Stimulated activated CD8-positive, alpha-beta memory T cell treated with anti-CD3 and anti-CD28 coated beads, Interleukin-7, amount 100 ng/mL, for 24 hours (primary cell): ENCODE measurements around the gene C1QTNF9.
"Not testable (repeated sequence)": the region's sequence is repeated elsewhere in the genome, so short reads cannot be mapped to it uniquely, and the experiment has no call there.

Experiments used
- DNase-seq: peaks from one replicate; pipeline ENCODE4 v3.0.0-alpha.2; 2020; ENCODE audit warnings: low read depth

The C1QTNF9 gene

GRCh38 chr13:24281188-24282008, 28.0 kb upstream of the C1QTNF9 start:
- no peak for DNase-seq

- DNase-seq: no peak
Measured at GRCh38 chr13:24282256-24282655, 27.1 kb upstream of the C1QTNF9 start.

- DNase-seq: no peak
Measured at GRCh38 chr13:24284889-24285565, 24.4 kb upstream of the C1QTNF9 start.

GRCh38 chr13:24286624-24287023, 22.8 kb upstream of the C1QTNF9 start:
- no peak for DNase-seq

- DNase-seq: no peak
Measured at GRCh38 chr13:24287748-24288287, 21.6 kb upstream of the C1QTNF9 start.

- DNase-seq: no peak
Measured at GRCh38 chr13:24288870-24289269, 20.5 kb upstream of the C1QTNF9 start.

- DNase-seq: no peak
Measured at GRCh38 chr13:24290280-24290932, 19.0 kb upstream of the C1QTNF9 start.

GRCh38 chr13:24292481-24292880, 16.9 kb upstream of the C1QTNF9 start:
- DNase-seq: no peak

GRCh38 chr13:24293746-24294145, 15.6 kb upstream of the C1QTNF9 start:
- DNase-seq: no peak

GRCh38 chr13:24299488-24300114, 9.8 kb upstream of the C1QTNF9 start:
- DNase-seq: no peak

GRCh38 chr13:24301434-24301833, 7.9 kb upstream of the C1QTNF9 start:
- no peak for DNase-seq

GRCh38 chr13:24301911-24302310, 7.5 kb upstream of the C1QTNF9 start:
- DNase-seq: no peak

GRCh38 chr13:24304620-24305019, 4.8 kb upstream of the C1QTNF9 start:
- DNase-seq: no peak

GRCh38 chr13:24306632-24307031, 2.7 kb upstream of the C1QTNF9 start:
- no peak for DNase-seq

GRCh38 chr13:24307211-24308067, 1.9 kb upstream of the C1QTNF9 start:
- DNase-seq: no peak

- DNase-seq: no peak
Measured at GRCh38 chr13:24308068-24308445, 1.3 kb upstream of the C1QTNF9 start.

- no peak for DNase-seq
Measured at GRCh38 chr13:24308488-24309020, 826 bp upstream of the C1QTNF9 start.

- no peak for DNase-seq
Measured at GRCh38 chr13:24313439-24313838, 4.1 kb downstream of the C1QTNF9 start.

GRCh38 chr13:24317835-24318234, 8.5 kb downstream of the C1QTNF9 start:
- not testable (repeated sequence) for DNase-seq

- DNase-seq: not testable (repeated sequence)
Measured at GRCh38 chr13:24318878-24319277, 9.5 kb downstream of the C1QTNF9 start.

- not testable (repeated sequence) for DNase-seq
Measured at GRCh38 chr13:24319641-24320040, 10.3 kb downstream of the C1QTNF9 start.
